Measurements from ENCODE around the gene FSCN2.

The FSCN2 gene

GRCh38 chr17:81511554-81511803, 16.7 kb upstream of the FSCN2 start:
- no peak for FAIRE-seq
- no peak for DNase-seq (ENCODE audit: insufficient read length, low spot score)
- TF ChIP-seq CTCF (IDR thresholded peaks at IDR 0.05; ENCODE audit: insufficient read depth, missing control alignments): no peak

- no peak for TF ChIP-seq CTCF (IDR thresholded peaks at IDR 0.05; ENCODE audit: insufficient read depth, missing control alignments)
- DNase-seq (ENCODE audit: insufficient read length, low spot score): no peak
- FAIRE-seq: no peak
Observed at GRCh38 chr17:81511804-81512561, 16.2 kb upstream of the FSCN2 start.

DNA sequence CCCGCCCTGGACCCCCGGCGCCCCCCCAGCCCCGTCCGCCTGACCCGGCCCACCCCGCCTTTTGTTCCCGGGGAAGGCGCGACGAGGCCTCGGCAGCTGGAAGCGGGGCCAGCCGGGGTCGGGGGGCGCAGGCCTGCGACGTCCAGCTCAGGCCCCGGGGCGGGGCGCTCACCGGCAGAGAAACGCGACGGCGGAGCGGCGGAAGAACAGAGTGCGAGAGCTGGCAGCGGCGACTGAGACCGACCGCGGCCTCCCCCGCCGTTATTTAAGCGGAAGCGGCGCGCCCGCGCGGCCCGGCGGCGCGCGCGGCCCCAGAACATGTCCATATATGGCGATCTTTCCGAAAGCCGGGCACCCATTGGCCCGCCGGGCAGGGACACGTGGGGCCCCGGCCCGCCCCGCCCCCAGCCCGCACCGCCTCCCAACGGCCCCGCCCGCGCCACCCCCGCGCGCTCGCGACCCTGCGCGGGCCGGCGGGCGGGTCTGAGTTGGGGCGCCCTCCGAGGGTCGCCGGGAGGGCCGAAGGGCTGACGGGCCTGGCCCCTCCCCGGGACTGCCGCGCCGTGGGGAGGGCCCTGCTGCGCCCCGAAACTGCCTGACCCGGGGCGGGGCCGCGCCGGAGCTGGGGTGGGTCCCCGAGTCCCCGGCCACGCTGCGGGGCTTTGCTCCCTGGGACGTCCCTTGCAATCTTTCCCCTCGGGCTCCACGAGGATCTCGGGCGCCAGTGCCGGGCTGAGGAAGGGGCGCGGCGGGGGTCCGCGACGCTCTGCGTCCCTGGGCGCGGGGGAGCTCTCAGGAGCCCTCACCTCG, 15.4 kb upstream of the FSCN2 start, which contains the start of gene ACTG1:
TSS of gene ACTG1 (minus strand) at position 238 of the 810 bp plus-strand sequence. CDS start 445 bp downstream, outside the sequence.
- no peak for TF ChIP-seq CTCF (IDR thresholded peaks at IDR 0.05; ENCODE audit: insufficient read depth, missing control alignments)
- FAIRE-seq (no peak), DNase-seq (ENCODE audit: insufficient read length, low spot score) (peak; percentile 94)

GRCh38 chr17:81513372-81513752, 14.8 kb upstream of the FSCN2 start:
- no peak for TF ChIP-seq CTCF (IDR thresholded peaks at IDR 0.05; ENCODE audit: insufficient read depth, missing control alignments)
- no peak for FAIRE-seq
- DNase-seq (ENCODE audit: insufficient read length, low spot score): no peak

- FAIRE-seq: no peak
- no peak for TF ChIP-seq CTCF (IDR thresholded peaks at IDR 0.05; ENCODE audit: insufficient read depth, missing control alignments)
- no peak for DNase-seq (ENCODE audit: insufficient read length, low spot score)
Observed at GRCh38 chr17:81513753-81514488, 14.3 kb upstream of the FSCN2 start.

- DNase-seq (ENCODE audit: insufficient read length, low spot score) (no peak), FAIRE-seq (no peak)
- TF ChIP-seq CTCF (IDR thresholded peaks at IDR 0.05; ENCODE audit: insufficient read depth, missing control alignments): no peak
Observed at GRCh38 chr17:81514489-81514738, 13.8 kb upstream of the FSCN2 start.
